Kidney epithelial cell (primary cell): ENCODE results near the gene GRAP2. TPM values are rescaled to one million over a fixed set of nuclear protein-coding genes. Genes with fewer than 3 reads are reported as not detected.

Experiments used
- DNase-seq: peaks from one replicate; pipeline ENCODE4 v3.0.0-alpha.2; 2010; ENCODE audit warnings: low read depth
- H3K27me3 ChIP-seq: 2 replicates; pipeline ENCODE4 v1.6.0; 2011; ENCODE audit warnings: low read length; ENCODE audit not compliant: control insufficient read depth, insufficient read depth
- H3K36me3 ChIP-seq: 2 replicates; pipeline ENCODE4 v1.5.1; 2011; ENCODE audit warnings: low read length; ENCODE audit not compliant: control insufficient read depth, insufficient read depth
- H3K4me3 ChIP-seq: 2 replicates; pipeline ENCODE4 v1.5.1; 2011; ENCODE audit warnings: low read depth, mild to moderate bottlenecking, control low read depth, low read length
- total RNA-seq: library from RNA; depleted of rRNA; stranded (reverse); fragments of >200 nt; gene quantifications from 2 replicates; pipeline ENCODE4 v1.2.3, GENCODE V29; 2015
- TF ChIP-seq, protein P1 (sequence below): IDR thresholded peaks from 2 replicates; pipeline ENCODE4 v1.5.1; 2011; ENCODE audit warnings: mild to moderate bottlenecking, moderate library complexity, low read length, control low read depth, inconsistent platforms; ENCODE audit not compliant: insufficient read depth, poor library complexity, severe bottlenecking

GRAP2 gene
- total RNA-seq, 1 donor from 2014 or later = not detected

DNA sequence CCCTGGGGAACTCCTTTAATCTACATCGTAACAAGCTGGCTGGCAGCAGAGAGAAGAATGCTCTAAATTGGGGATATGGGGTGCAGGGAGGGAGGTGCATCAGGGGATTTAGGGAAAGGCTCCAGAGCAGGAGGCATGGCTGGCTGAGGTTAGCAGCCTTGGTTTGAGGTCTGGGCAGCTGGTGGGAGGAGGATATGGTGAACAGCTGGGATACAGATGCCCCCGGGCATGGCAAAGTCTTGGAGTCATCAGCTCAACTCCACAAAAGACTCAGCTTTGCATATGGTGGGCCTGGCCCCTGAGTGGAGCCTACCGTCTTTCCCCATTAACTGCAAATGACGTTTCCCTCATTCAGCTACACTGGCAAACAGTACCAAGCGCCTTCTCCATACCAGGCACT, 99.3 kb downstream of the GRAP2 start:
- TF ChIP-seq, protein P1, sequence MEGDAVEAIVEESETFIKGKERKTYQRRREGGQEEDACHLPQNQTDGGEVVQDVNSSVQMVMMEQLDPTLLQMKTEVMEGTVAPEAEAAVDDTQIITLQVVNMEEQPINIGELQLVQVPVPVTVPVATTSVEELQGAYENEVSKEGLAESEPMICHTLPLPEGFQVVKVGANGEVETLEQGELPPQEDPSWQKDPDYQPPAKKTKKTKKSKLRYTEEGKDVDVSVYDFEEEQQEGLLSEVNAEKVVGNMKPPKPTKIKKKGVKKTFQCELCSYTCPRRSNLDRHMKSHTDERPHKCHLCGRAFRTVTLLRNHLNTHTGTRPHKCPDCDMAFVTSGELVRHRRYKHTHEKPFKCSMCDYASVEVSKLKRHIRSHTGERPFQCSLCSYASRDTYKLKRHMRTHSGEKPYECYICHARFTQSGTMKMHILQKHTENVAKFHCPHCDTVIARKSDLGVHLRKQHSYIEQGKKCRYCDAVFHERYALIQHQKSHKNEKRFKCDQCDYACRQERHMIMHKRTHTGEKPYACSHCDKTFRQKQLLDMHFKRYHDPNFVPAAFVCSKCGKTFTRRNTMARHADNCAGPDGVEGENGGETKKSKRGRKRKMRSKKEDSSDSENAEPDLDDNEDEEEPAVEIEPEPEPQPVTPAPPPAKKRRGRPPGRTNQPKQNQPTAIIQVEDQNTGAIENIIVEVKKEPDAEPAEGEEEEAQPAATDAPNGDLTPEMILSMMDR = no peak
- H3K36me3 ChIP-seq = no peaks in the 10 kb centered on the region
- H3K4me3 ChIP-seq = no peak overlapping the region
- DNase-seq = no peak
- peaks cover 2% of the 10 kb centered on the region for H3K27me3 ChIP-seq

DNA sequence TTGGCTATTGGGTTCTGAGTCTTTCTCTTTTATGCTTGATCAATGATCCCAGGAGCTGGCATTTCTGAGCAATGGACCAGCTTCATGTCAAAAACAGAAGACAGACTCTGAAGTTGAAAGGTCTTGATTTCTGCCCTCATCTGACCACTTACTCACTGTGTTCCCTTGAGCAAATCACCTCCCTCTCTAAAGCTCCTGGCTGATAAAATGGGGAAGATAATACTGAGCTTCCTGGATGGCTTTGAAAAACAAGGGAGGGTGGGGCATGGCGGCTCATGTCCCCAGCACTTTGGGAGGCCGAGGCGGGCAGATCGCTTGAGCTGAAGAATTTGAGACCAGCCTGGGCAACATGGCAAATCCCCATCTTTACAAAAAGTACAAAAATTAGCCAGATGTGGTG, 100.2 kb downstream of the GRAP2 start:
- no peak overlapping the region for H3K4me3 ChIP-seq
- no peak for DNase-seq
- TF ChIP-seq, protein P1 = no peak
- H3K27me3 ChIP-seq = no peaks in the 10 kb centered on the region
- no peaks in the 10 kb centered on the region for H3K36me3 ChIP-seq

DNA sequence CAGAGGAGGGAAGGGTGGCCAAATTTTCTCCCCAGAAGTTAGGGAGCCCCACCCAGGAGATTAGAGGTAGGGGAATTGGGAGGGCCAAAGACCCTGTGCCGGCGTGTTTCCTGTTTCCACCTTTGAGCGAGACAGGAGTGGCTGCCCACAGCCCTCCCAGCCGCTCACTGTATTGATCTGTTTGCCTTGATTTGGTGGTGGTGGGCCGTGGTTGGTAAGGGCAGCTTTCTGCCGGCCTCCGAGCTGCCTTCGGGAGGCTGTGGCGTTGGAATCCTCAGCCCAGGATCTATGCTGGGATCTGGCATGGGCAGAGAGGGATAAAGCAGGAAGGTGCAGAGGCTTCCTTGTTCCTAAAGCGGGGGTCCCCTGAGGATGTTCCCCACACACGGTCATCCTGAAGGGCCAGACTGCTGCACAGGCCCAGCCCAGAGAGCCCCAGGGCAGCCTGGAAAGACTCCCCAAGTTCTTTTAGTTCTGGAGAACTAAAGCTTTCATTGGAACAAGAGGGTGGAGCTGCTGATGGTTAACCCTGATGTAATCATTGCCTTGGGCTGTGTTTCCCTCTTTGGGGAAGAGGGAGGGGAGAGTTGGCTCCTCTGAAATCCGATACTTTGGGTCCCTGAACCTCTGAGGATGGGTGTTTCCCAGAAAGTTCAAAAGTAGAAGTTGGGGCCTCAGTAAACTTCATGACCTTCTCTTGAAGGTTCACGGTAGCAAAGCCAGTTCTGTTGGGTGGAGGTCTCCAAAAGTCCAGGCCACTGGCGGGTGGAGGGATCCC, 101.1 kb downstream of the GRAP2 start:
- Histone ChIP-seq H3K4me3 (no peak overlapping the region), H3K27me3 (peaks cover 3% of the 10 kb centered on the region), H3K36me3 (no peaks in the 10 kb centered on the region)
- TF ChIP-seq, protein P1 = no peak
- DNase-seq = no peak

DNA sequence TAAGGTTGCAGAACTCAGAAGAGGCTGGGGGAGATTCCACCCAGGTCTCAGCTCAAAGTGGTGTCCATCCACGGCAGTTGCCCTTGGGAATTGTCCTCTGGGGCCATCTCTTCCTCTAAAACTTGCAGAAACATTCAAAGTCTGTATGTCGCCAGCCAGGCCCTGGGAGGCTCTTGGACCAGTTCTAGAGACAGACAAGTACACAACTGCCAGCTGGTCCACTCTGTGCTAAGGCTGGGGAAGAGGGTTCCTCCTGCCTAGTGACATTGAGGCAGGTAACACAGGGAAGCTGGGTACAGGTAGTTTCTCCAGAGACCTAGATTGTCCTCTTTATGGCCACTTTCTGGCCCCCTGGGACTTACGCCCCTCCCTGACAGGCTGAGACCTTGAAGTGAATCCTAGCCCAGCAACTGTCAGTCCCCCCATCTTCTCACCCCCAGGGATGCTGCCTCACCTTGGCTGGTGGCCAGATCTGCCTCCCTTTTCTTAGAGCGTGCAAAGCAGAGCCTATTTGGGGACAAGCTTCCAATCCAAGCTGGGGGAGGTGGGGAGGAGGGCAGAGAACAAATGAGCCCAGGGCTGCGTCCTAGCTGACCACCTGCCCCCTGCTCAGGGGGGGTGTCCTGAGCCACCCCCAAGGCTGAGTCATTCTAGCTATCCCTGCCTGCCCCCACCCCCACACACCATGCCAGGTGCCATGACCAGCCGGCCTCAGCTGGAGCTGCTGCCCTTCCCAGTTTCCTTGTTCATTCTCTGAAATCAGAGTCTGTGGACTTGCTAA, 102.2 kb downstream of the GRAP2 start:
- TF ChIP-seq, protein P1 = no peak
- peaks cover 6% of the 10 kb centered on the region for H3K27me3 ChIP-seq
- DNase-seq = no peak

DNA sequence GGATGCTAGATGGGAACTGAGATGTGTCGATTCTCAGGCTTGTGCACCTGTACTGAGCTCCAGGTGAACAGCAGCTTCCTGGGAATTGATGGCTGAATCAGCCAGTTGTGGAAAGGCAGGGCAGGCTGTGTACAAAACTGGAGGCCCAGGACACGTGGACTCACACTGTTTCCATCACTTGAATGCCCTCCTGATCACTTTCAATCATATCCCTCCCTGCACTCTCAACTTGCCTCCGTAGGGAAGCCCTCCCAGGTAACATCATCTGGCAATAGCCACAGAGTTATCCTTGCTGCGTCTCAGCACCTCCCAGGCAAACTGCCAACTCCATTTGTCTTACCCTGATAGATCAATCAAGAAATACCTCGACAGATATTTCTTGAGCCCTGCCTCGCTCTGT, 104.0 kb downstream of the GRAP2 start:
- peaks cover 6% of the 10 kb centered on the region for H3K27me3 ChIP-seq
- DNase-seq = no peak
- no peak overlapping the region for H3K4me3 ChIP-seq
- TF ChIP-seq, protein P1 = no peak
- H3K36me3 ChIP-seq = no peaks in the 10 kb centered on the region

More for the DNA sequence above, 102.2 kb downstream of the GRAP2 start:
- no peak overlapping the region for H3K4me3 ChIP-seq
- H3K36me3 ChIP-seq = no peaks in the 10 kb centered on the region

DNA sequence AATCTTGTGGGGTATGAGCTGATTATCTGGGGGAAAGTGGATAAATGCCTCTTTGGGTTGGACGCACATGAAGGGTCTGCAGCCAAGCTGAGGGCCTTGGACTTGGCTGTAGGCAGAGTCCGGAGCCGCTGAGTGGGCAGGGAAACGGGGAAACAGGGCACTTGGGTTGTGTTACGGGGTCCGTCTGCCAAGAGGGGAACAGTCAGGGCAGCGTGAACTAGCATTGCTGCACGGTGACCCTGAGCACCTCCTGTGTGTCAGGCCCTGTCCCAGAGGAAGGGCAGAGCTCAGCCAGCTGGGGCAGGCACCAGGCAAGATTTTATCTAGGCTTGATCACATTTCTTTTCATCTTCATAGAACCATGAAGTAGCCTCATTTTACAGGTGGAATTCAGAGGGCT, 105.8 kb downstream of the GRAP2 start:
- TF ChIP-seq, protein P1 = no peak
- no peak for DNase-seq
- peaks cover 6% of the 10 kb centered on the region for H3K27me3 ChIP-seq
- no peaks in the 10 kb centered on the region for H3K36me3 ChIP-seq
- no peak overlapping the region for H3K4me3 ChIP-seq
